GM21360 (cell line): ENCODE results near the gene RBM19.

Experiments used
- ATAC-seq: cut with Tn5 transposase; IDR thresholded peaks from one replicate; pipeline ENCODE4 v1.9.1; 2021; ENCODE audit warnings: mild to moderate bottlenecking, moderate library complexity; ENCODE audit not compliant: unreplicated experiment

The RBM19 gene

GRCh38 chr12:113862590-113863454, 103.3 kb downstream of the RBM19 start:
- no peak for ATAC-seq

GRCh38 chr12:113861708-113862312, 104.3 kb downstream of the RBM19 start:
- no peak for ATAC-seq

- no peak for ATAC-seq
Measured at GRCh38 chr12:113860950-113861349, 105.2 kb downstream of the RBM19 start.

GRCh38 chr12:113860059-113860820, 105.9 kb downstream of the RBM19 start:
- no peak for ATAC-seq

GRCh38 chr12:113858841-113859386, 107.2 kb downstream of the RBM19 start:
- no peak for ATAC-seq

- ATAC-seq, result no peak
Measured at GRCh38 chr12:113857371-113857770, 108.8 kb downstream of the RBM19 start.

- no peak for ATAC-seq
Measured at GRCh38 chr12:113855998-113856397, 110.1 kb downstream of the RBM19 start.

- no peak for ATAC-seq
Measured at GRCh38 chr12:113854385-113855142, 111.6 kb downstream of the RBM19 start.

GRCh38 chr12:113853491-113853890, 112.6 kb downstream of the RBM19 start:
- ATAC-seq, result no peak

GRCh38 chr12:113852695-113853490, 113.2 kb downstream of the RBM19 start:
- no peak for ATAC-seq

GRCh38 chr12:113852264-113852663, 113.9 kb downstream of the RBM19 start:
- ATAC-seq, result no peak

- ATAC-seq, result no peak
Measured at GRCh38 chr12:113850309-113851056, 115.6 kb downstream of the RBM19 start.

GRCh38 chr12:113847856-113848255, 118.3 kb downstream of the RBM19 start:
- no peak for ATAC-seq

GRCh38 chr12:113846883-113847755, 119.0 kb downstream of the RBM19 start:
- no peak for ATAC-seq

GRCh38 chr12:113845900-113846674, 120.0 kb downstream of the RBM19 start:
- ATAC-seq, result no peak

GRCh38 chr12:113844495-113845210, 121.5 kb downstream of the RBM19 start:
- no peak for ATAC-seq

- ATAC-seq, result no peak
Measured at GRCh38 chr12:113842699-113843098, 123.4 kb downstream of the RBM19 start.
